OCI-LY1 (cell line): ENCODE results near the gene GJA10.
"Not testable (repeated sequence)": the region's sequence is repeated elsewhere in the genome, so short reads cannot be mapped to it uniquely, and the experiment has no call there.

ENCODE experiments used
- H2AFZ ChIP-seq: fragments of 200-600 bp; sonication (generic), shearing (Covaris generic); 2 replicates; pipeline ENCODE4 v1.6.0; 2014; ENCODE audit warnings: antibody characterized with exemption, mild to moderate bottlenecking, low read length
- H3F3A ChIP-seq: fragments of 200-600 bp; sonication (generic), shearing (Covaris generic); 2 replicates; pipeline ENCODE4 v1.6.0; 2014; ENCODE audit warnings: mild to moderate bottlenecking, antibody characterized with exemption, low read length, moderate library complexity; ENCODE audit not compliant: insufficient read depth
- H3K27ac ChIP-seq: fragments of 200-600 bp; sonication (generic); 2 replicates; pipeline ENCODE4 v1.5.1; 2014; ENCODE audit warnings: low read length, mixed run types, mild to moderate bottlenecking, low read depth; ENCODE audit not compliant: poor library complexity, severe bottlenecking
- H3K27me3 ChIP-seq: fragments of 200-600 bp; sonication (generic); 2 replicates; pipeline ENCODE4 v1.6.0; 2014; ENCODE audit warnings: antibody characterized with exemption, mild to moderate bottlenecking, low read length, moderate library complexity; ENCODE audit not compliant: insufficient read depth
- H3K36me3 ChIP-seq: fragments of 200-600 bp; sonication (generic); 2 replicates; pipeline ENCODE4 v1.6.1; 2014; ENCODE audit warnings: mild to moderate bottlenecking, antibody characterized with exemption, low read length, moderate library complexity, mixed read lengths; ENCODE audit not compliant: insufficient read depth
- H3K4me1 ChIP-seq: fragments of 200-600 bp; sonication (generic); 2 replicates; pipeline ENCODE4 v1.5.1; 2014; ENCODE audit warnings: mild to moderate bottlenecking, low read length, moderate library complexity; ENCODE audit not compliant: insufficient read depth, severe bottlenecking
- H3K4me2 ChIP-seq: fragments of 200-600 bp; sonication (generic), shearing (Covaris generic); 2 replicates; pipeline ENCODE4 v1.6.1; 2014; ENCODE audit warnings: low read length
- H3K4me3 ChIP-seq: fragments of 200-600 bp; sonication (generic); 2 replicates; pipeline ENCODE4 v1.5.1; 2014; ENCODE audit warnings: low read length, low read depth, mild to moderate bottlenecking, mixed read lengths; ENCODE audit not compliant: poor library complexity, severe bottlenecking
- H3K79me2 ChIP-seq: fragments of 200-600 bp; shearing (Covaris generic); 2 replicates; pipeline ENCODE4 v1.6.1; 2016; ENCODE audit warnings: mixed run types, low read length, mixed read lengths; ENCODE audit not compliant: insufficient read depth
- H3K9ac ChIP-seq: fragments of 200-600 bp; sonication (generic), shearing (Covaris generic); 2 replicates; pipeline ENCODE4 v1.6.1; 2014; ENCODE audit warnings: mild to moderate bottlenecking, low read length, mixed read lengths
- H3K9me2 ChIP-seq: fragments of 200-600 bp; sonication (generic), shearing (Covaris generic); 2 replicates; pipeline ENCODE4 v1.6.1; 2014; ENCODE audit warnings: low read depth, mild to moderate bottlenecking, low read length, mixed read lengths
- H3K9me3 ChIP-seq: fragments of 200-600 bp; shearing (Covaris generic); 2 replicates; pipeline ENCODE4 v1.6.1; 2014; ENCODE audit warnings: low read length, mixed read lengths
- H4K20me1 ChIP-seq: fragments of 200-600 bp; sonication (generic), shearing (Covaris generic); 2 replicates; pipeline ENCODE4 v1.6.0; 2016; ENCODE audit warnings: mild to moderate bottlenecking, low read length; ENCODE audit not compliant: insufficient read depth
- CTCF ChIP-seq: fragments of 200-600 bp; sonication (generic), shearing (Covaris generic); IDR thresholded peaks from 2 replicates; pipeline ENCODE4 v1.5.1; 2017; ENCODE audit warnings: mild to moderate bottlenecking, antibody characterized with exemption, low read length, moderate library complexity, mixed read lengths
- EZH2 ChIP-seq: fragments of 200-600 bp; sonication (generic), shearing (Covaris generic); IDR thresholded peaks from 2 replicates; pipeline ENCODE4 v1.8.0; 2017; ENCODE audit warnings: borderline replicate concordance, mixed run types, mild to moderate bottlenecking, antibody characterized with exemption, low read length, moderate library complexity, mixed read lengths

The GJA10 gene

GRCh38 chr6:89894169-89894568, at the start of gene GJA10:
GJA10 (plus strand) TSS chr6:89894469; CDS start chr6:89894469, 0 bp downstream.
- Histone ChIP-seq H3K4me1 (no peaks in the 10 kb centered on the region), H3K79me2 (no peaks in the 10 kb centered on the region), H3K27ac (no peak within 1 kb of the TSS), H3K9me3 (no peaks in the 10 kb centered on the region), H3K4me3 (no peak within 1 kb of the TSS), H3K36me3 (no peaks in the 10 kb centered on the region), H4K20me1 (no peaks in the 10 kb centered on the region), H3K9me2 (no peaks in the 10 kb centered on the region), H2AFZ (no peak within 1 kb of the TSS), H3F3A (no peaks in the 10 kb centered on the region), H3K4me2 (no peak within 1 kb of the TSS), H3K9ac (no peak within 1 kb of the TSS), H3K27me3 (no peaks in the 10 kb centered on the region)
- TF ChIP-seq EZH2 (no peak), CTCF (no peak)

- H3K79me2 ChIP-seq, result peaks cover 18% of the 10 kb centered on the region
Observed at GRCh38 chr6:89847513-89847912, 46.8 kb upstream of the GJA10 start.

GRCh38 chr6:89853068-89853467, 41.2 kb upstream of the GJA10 start:
- Histone ChIP-seq H3K79me2 (no peaks in the 10 kb centered on the region), H3K4me3 (no peak overlapping the region), H3K9me2 (no peaks in the 10 kb centered on the region), H3K27ac (no peak overlapping the region), H3K27me3 (no peaks in the 10 kb centered on the region), H4K20me1 (no peaks in the 10 kb centered on the region), H3K9me3 (no peaks in the 10 kb centered on the region), H3K9ac (no peak overlapping the region), H3K36me3 (peaks cover 92% of the 10 kb centered on the region), H3F3A (no peaks in the 10 kb centered on the region), H3K4me2 (no peak overlapping the region), H2AFZ (no peak overlapping the region), H3K4me1 (no peaks in the 10 kb centered on the region)
- TF ChIP-seq EZH2 (no peak), CTCF (no peak)

More at GRCh38 chr6:89847513-89847912, 46.8 kb upstream of the GJA10 start:
- not testable (repeated sequence) for H3K27me3 ChIP-seq, H3K4me3 ChIP-seq, H3K27ac ChIP-seq, H3K9me2 ChIP-seq, H3F3A ChIP-seq, H3K9me3 ChIP-seq, H3K9ac ChIP-seq, H3K4me1 ChIP-seq, H3K4me2 ChIP-seq, H4K20me1 ChIP-seq, H2AFZ ChIP-seq
- peaks cover 65% of the 10 kb centered on the region for H3K36me3 ChIP-seq

GRCh38 chr6:89858041-89858440, 36.2 kb upstream of the GJA10 start:
- Histone ChIP-seq H3K9me2 (no peaks in the 10 kb centered on the region), H3K27me3 (no peaks in the 10 kb centered on the region), H3K4me3 (no peak overlapping the region), H3K36me3 (peaks cover 92% of the 10 kb centered on the region), H3K79me2 (no peaks in the 10 kb centered on the region), H3K4me1 (no peaks in the 10 kb centered on the region), H3K27ac (no peak overlapping the region), H3K9me3 (no peaks in the 10 kb centered on the region), H3K4me2 (no peak overlapping the region), H3K9ac (no peak overlapping the region), H3F3A (no peaks in the 10 kb centered on the region), H4K20me1 (no peaks in the 10 kb centered on the region), H2AFZ (no peak overlapping the region)
- TF ChIP-seq EZH2 (no peak), CTCF (no peak)
